GM19099 (cell line): Measurements from ENCODE around the gene ETNK1.

Experiments
- POLR2A ChIP-seq: IDR thresholded peaks from 3 replicates; pipeline ENCODE4 v1.6.1; 2011; ENCODE audit warnings: low read depth; ENCODE audit not compliant: insufficient read length; ENCODE audit errors: extremely low read depth

ETNK1 gene

DNA sequence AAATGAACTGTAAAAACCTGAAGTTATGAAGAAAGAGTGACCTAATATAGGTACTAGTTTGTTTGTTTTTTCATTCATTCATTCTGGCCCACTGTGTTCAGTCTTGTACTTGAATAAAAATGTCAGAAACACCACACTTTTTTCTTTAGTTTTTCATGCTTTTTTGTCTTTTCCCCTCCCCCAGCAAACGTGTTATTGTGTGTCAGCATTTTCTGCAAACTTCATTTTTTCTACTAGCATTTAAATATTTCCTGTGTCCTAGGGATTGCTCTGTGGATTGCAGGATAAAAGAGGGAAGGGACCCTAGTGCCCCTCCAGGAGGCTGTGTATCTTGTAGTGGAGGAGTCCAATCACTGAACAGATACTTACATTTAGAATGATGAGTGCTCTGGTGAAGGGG, 42.2 kb downstream of the ETNK1 start:
- TF ChIP-seq POLR2A: no peak

DNA sequence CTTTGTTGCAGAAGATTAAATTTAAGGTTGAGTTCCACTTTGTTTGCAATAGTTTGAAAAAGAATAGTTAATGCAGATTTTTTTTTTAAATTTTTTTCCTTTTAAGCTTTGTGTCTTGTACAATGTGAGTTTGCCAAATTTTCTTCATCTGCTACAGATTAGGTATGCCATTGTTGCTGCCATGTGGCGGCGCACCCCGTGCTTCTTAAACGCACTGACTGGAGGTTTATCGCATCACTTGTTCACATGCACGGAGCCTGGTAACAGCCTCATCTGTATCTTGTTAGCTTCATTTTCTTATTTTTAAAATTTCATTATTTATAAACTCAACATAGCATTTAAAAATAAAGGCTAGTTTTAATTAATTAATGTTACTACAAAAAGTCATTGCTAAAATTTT, 43.5 kb downstream of the ETNK1 start:
- no peak for TF ChIP-seq POLR2A

DNA sequence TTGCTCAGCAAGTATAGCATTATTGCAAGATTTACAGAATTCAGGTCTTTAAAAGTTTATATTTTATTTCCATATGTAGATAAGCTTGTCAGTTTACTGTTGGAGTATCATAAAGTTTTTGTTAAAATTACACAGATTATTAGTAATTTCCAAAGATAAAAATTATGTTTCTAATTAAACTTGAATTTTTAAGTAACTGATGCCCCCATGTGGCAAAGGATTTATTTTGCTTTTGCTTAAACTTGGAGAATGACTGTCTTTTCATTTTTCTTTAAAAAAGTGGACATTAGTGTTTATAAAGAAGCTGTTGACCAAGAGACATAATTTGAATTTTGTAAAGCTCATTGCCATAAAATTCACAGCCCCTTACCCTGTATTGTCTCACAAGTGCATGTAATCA, 45.8 kb downstream of the ETNK1 start:
- no peak for TF ChIP-seq POLR2A

- no peak for TF ChIP-seq POLR2A
These were observed 48.0 kb downstream of the ETNK1 start for GRCh38 chr12:22672951-22673350.

DNA sequence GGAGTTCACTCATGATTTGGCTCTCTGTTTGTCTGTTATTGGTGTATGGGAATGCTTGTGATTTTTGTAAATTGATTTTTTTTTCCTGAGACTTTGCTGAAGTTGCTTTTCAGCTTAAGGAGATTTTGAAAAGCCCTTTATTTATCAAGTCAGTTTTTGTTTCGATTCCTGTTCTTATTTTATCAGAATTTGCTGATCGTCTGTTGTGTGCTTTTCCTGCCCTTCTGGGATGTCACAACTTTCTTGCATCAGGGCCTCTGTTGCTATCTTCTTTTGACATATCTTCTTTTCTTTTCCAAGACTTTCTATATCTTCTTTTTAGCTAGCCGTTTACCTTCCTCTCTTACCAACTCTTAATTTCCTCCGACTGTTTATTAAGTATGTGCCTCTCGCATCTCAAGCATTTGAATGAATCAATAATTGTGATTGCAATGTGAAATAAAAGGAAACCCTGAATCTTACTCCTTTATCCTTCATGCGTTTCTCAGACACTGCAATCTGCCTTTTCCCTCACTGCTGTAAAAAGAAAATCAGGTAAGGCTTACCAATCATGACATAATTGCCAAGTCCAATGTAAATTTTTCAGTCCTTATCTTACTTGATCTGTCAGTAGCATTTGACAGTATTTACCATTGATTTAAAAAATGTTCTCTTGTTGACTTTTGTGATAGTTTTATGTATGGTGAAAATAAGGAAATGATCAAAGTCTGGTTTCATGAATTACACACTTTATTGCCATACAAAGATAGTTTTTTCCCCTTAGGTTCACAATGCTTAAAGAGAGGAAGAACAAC, 53.0 kb downstream of the ETNK1 start:
- TF ChIP-seq POLR2A: no peak

GRCh38 chr12:22682663-22683062, 57.7 kb downstream of the ETNK1 start:
- no peak for TF ChIP-seq POLR2A

GRCh38 chr12:22683131-22683530, 58.2 kb downstream of the ETNK1 start:
- no peak for TF ChIP-seq POLR2A

DNA sequence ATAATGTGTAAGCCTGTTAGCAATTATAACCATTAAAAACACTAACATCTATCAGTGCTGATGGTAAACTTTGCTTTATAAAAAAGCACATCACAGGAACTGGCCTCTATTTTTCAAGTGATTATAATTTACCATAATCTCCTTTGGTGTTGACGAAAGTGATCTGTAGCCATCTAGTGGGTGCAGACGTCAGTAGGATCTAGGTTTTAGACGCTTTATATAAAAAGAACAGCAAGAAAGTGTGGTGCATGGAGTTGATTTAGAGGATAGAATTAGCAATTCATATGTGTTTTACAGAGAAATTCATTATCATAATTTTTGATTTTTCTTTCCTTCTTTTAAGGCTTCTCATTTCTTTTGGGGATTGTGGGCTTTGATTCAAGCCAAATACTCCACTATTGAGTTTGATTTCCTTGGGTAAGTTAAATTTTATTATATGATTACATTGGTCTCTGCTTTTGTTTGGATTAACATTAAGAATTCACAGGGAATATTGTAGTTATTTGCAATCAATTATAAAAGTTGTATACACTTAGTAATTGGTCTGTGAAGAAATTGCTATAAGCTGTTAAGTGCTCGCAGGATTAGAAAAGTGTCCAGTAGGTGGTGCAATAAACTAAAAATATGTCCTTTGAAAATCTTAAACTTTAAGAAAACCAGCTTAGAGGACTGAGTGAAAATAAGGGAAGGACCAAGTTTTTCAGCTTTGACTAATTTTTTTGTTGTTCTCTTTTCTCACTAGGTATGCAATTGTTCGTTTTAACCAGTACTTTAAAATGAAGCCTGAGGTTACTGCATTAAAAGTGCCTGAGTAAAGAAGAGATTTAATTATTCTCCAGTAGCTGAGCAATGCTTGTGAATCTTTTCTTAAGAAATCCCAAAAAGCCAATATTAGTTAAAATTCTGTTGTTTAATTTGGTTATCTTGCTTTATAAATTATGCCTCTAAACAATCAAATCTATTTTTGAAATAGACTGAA, 59.5 kb downstream of the ETNK1 start:
- TF ChIP-seq POLR2A: no peak

- no peak for TF ChIP-seq POLR2A
These were observed 61.2 kb downstream of the ETNK1 start for GRCh38 chr12:22686193-22686592.

GRCh38 chr12:22687361-22688076, 62.5 kb downstream of the ETNK1 start:
- TF ChIP-seq POLR2A: no peak

GRCh38 chr12:22689876-22690275, 64.9 kb downstream of the ETNK1 start:
- no peak for TF ChIP-seq POLR2A

GRCh38 chr12:22691319-22691718, 66.3 kb downstream of the ETNK1 start:
- TF ChIP-seq POLR2A: no peak

GRCh38 chr12:22692964-22693555, 68.1 kb downstream of the ETNK1 start:
- no peak for TF ChIP-seq POLR2A

DNA sequence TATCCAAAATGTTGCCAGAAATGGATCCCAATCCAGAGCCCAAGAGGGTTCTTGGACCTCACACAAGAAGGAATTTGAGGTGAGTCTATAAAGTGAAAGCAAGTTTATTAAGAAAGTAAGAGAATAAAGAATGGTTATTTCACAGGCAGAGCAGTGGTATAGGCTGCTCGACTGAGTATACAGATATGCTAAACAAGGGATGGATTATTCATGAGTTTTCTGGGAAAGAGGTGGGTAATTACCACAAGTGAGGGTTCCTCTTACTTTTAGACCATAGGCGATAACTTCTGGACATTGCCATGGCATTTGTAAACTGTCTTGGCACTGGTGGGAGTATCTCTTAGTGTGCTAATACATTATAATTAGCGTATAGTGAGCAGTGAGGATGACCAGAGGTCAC, 73.6 kb downstream of the ETNK1 start:
- TF ChIP-seq POLR2A: no peak

GRCh38 chr12:22700106-22700505, 75.1 kb downstream of the ETNK1 start:
- TF ChIP-seq POLR2A: no peak
